ENCODE measurements around the gene TM9SF3.

TM9SF3 gene

DNA sequence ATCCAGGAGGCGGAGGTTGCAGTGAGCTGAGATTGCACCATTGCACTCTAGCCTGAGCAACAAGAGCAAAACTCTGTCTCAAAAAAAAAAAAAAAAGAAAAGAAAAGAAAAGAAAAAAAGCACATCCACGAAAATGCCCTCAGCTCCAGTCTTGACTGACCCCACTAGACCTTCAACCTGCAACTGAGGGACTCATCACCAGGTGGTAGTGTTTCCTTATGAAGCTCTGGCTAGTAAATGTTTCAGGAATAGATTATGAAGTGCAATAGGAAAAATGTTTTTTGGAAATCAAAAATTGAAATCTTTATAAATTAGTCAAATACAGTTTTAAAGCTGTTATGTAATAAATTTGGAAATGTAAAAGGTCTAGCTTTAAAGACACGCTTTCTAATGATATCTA is 95.5 kb downstream of the TM9SF3 start:
- DNase-seq (ENCODE audit: low read depth, low spot score) = no peak
- no peak overlapping the region for H3K27ac ChIP-seq

DNA sequence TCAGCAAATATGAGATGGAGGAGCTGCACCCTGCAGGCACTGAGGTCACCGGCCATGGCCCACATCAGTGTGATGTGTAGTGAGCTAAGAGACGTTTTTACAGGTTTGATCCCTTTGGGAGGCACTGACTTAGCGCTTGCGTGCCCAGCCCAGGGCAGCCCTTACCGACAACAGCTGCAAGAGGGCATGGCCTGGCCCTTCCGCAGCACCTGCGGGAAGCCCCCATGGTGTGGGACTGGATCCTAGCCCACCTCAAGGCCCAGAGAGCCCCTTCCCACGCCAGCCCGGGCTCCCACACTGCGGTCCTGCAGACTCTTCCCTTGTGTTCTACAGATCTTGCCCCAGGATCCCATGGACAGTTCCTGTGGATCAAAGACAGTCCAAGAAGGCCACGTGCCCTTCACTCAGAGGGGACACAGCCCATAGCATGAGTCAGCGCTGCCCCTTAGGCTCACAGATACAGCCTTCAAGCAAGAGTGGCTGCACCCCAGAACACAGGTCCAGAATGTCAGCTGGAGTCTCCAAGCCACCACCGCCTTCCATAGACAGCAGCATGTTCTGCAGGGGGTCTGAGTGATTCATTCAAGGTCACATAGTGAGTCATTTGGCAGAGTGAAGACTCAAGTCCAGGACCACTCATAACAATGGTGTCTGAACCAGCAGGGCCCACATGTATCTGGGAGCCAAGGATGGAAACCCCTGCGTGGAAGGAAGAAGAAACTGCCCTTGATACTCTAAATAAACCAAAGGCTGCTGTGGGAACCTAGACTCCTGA is 98.5 kb downstream of the TM9SF3 start:
- DNase-seq (ENCODE audit: low read depth, low spot score) = no peak
- H3K27ac ChIP-seq = no peak overlapping the region

DNA sequence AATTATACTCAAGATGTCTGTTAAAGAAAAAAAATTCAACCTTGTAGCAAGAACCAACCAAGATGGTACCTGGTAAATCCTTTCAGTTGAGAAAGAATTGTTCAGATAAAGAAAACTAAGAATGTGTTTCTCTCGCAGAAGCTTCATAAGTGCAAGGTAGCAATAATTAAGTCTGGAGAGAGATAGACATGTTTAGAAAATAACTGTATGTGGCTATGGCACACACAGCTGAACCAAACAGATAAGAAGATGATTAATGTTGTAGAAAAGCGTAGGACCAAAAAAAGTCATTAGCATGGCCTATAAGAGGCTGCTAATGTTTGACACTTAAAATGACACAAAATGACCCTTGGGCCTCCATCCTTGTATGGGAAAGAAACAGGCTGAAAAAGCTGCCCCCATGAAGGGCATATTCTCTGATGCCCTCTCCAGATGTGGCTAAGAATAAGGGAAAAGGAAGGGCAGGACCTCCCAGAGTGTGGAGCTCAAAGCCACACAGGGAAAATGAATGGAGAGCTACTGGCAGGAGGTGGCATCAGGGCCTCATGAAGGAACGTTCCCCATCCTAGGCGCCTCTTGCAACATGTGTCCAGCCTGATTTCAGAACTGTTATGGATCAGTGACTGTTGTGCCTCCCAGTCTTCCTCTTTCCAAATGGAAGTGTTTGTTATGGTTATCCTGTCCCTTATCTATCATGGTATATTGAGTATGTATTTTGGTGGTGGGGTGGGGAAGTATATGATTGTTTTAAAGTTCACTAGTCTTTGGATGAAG is 103.8 kb downstream of the TM9SF3 start:
- DNase-seq (ENCODE audit: low read depth, low spot score) = no peak
- H3K27ac ChIP-seq = no peak overlapping the region

DNA sequence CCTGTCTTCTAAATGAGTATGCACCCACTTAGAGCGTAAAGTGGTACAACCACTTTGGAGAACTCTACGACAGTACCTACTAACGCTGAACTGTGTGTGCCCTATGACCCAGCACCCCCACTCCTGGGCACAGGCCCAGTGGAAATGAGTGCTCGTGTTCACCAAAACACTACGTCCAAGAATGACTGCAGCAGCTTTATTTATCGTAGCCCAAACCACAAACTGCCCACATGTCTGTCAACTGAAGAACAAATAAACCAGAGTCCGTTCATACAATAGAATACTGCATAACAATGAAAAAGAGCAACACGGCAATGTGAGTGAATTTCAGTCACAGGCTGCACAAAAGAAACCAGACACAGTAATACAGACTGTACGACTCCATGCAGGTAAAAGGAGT is 108.5 kb downstream of the TM9SF3 start:
- H3K27ac ChIP-seq = no peak overlapping the region
- DNase-seq (ENCODE audit: low read depth, low spot score) = no peak

DNA sequence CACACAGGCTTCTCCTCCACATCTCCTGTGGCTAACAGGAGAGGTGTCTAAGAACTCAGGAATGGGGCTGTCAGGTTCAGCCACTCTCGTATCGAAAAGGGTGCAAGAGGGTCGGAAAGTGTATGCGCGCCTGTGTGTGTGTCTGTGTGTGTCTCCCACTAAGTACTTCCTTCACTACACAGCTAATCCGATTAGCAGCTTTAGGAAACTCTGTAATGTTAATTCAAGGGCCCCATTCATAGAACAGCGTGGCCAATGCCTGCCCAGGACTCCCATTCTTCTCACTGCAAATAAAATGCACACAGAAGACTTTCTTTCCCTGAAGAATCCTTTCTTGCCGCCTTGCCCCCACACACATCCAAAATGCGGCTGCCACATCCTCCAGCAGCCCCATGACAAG is 112.9 kb downstream of the TM9SF3 start:
- H3K27ac ChIP-seq = no peak overlapping the region
- no peak for DNase-seq (ENCODE audit: low read depth, low spot score)

DNA sequence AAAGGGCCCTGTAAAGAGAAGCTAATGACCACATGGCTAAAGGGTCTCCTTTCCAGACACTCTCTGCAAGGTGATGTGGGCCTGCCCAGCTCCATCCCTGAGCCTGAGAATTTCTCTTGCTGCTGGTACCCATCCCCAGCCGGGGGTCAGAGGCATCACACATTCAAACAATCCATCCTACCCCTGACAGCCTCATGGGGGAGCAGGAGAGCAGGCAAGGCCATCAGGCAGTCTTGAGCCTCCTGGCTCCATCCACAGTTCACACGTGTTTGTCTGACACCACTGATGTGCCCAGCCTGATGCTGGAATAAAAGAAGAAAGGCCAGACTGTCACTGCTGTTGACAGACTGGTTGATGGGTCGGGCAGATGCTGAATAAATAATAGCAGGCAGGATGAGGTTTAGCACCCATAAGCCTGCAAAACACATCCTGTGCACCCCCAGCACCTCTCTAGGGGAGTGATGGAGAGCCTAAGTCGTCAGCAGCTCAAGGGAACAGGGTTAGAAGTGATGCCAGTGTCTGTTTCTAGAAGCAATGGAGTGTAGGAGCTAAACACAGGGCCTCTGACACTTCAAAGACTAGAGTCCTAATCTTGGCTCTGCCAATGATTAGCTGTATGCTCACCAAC is 116.6 kb downstream of the TM9SF3 start:
- no peak overlapping the region for H3K27ac ChIP-seq
- DNase-seq (ENCODE audit: low read depth, low spot score) = no peak

DNA sequence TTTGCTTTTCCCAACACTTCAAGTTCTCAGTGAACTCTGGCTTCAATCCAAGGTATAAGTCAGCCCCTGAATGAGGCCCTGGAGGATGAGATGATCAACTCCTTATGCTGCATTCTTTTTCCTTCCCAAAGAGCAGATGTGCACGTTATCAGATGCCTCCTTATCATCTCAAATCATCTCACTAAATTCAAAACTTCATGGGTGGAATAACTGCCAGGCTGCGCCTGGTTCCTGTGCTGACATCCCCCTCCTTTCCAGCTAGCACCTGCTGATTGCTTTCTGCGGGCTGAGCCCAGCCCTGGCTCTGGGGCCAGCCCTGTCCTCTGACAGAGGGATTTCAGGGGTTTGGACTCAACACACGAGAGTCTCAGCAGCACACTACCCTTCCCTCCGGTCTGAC is 118.0 kb downstream of the TM9SF3 start:
- H3K27ac ChIP-seq = no peak overlapping the region
- DNase-seq (ENCODE audit: low read depth, low spot score) = no peak
